ENCODE results near the gene BHLHA9. TPM values are rescaled to one million over a fixed set of nuclear protein-coding genes. Genes with fewer than 3 reads are reported as not detected.

The BHLHA9 gene
- total and polyA plus RNA-seq, 2 experiments from 2014 or later: not detected

- no peak for DNase-seq (ENCODE audit: low spot score)
- no peaks in the 10 kb centered on the region for H3K9me3 ChIP-seq (ENCODE audit: low read depth)
- WGBS (ENCODE audit: low lambda C conversion rate, missing lambda C conversion rate): 60% methylated on average over 10 of the region's 10 CpGs
- no peak overlapping the region for H3K4me3 ChIP-seq
- H3K36me3 ChIP-seq (replicated peaks; ENCODE audit: insufficient read depth, low read depth): no peaks in the 10 kb centered on the region
- no peaks in the 10 kb centered on the region for H3K4me1 ChIP-seq (ENCODE audit: insufficient read depth)
- H3K9me2 ChIP-seq (replicated peaks; ENCODE audit: insufficient read depth): no peaks in the 10 kb centered on the region
- TF ChIP-seq EZH2phosphoT487 (IDR thresholded peaks at IDR 0.05; ENCODE audit: low read depth, severe bottlenecking, unreplicated experiment): no peak
- TF ChIP-seq EZH2 (IDR thresholded peaks at IDR 0.05; ENCODE audit: borderline replicate concordance): no peak
- TF ChIP-seq CTCF (IDR thresholded peaks at IDR 0.05; ENCODE audit: poor library complexity): no peak
- no peak overlapping the region for H3K27ac ChIP-seq
- peaks cover 7% of the 10 kb centered on the region for H3K27me3 ChIP-seq
- H4K20me1 ChIP-seq (ENCODE audit: insufficient read depth, poor library complexity, severe bottlenecking): no peaks in the 10 kb centered on the region
- no peak overlapping the region for H3K4me2 ChIP-seq
- no peak overlapping the region for H2AFZ ChIP-seq
- H3K79me2 ChIP-seq: no peaks in the 10 kb centered on the region
These were observed 45.7 kb downstream of the BHLHA9 start for GRCh38 chr17:1315891-1316403.

Other genes with a start within 250 kb of the BHLHA9 start
- 51.5 and 130 TPM in 2 replicates for gene ABR, start 90.5 kb upstream of the BHLHA9 start, total RNA-seq
- 26.8 and 29.5 TPM in 2 replicates for gene ABR, start 90.5 kb upstream of the BHLHA9 start, polyA plus RNA-seq
- 0.08 TPM in 1 of 2 replicates, not detected in the other for gene TRARG1, start 9.2 kb downstream of the BHLHA9 start, total RNA-seq
- gene TRARG1, start 9.2 kb downstream of the BHLHA9 start, polyA plus RNA-seq: not detected in 2 replicates
- gene YWHAE, start 129.8 kb downstream of the BHLHA9 start, total RNA-seq: 566 and 611 TPM in 2 replicates
- gene YWHAE, start 129.8 kb downstream of the BHLHA9 start, polyA plus RNA-seq: 339 and 374 TPM in 2 replicates
- gene CRK, start 185.8 kb downstream of the BHLHA9 start, total RNA-seq: 66.7 and 72.1 TPM in 2 replicates
- 66.5 and 69.2 TPM in 2 replicates for gene CRK, start 185.8 kb downstream of the BHLHA9 start, polyA plus RNA-seq
- gene MYO1C, start 222.2 kb downstream of the BHLHA9 start, total RNA-seq: 74.4 and 76.8 TPM in 2 replicates
- 85.3 and 92.3 TPM in 2 replicates for gene MYO1C, start 222.2 kb downstream of the BHLHA9 start, polyA plus RNA-seq
- 34.7 and 48.4 TPM in 2 replicates for gene INPP5K, start 246.2 kb downstream of the BHLHA9 start, total RNA-seq
- gene INPP5K, start 246.2 kb downstream of the BHLHA9 start, polyA plus RNA-seq: 33.5 and 40.4 TPM in 2 replicates